ENCODE data around the gene PCSK4. TPM values are rescaled to one million over a fixed set of nuclear protein-coding genes. Genes with fewer than 3 reads are reported as not detected.

Gene PCSK4
- total and polyA plus RNA-seq, 2 donors (not counting 3 experiments of a cell fraction or from before 2014, with no cell fraction given): 1.2 to 1.7 TPM

GRCh38 chr19:1459479-1459878 is 30.7 kb downstream of the PCSK4 start:
- no peaks in the 10 kb centered on the region for H3K9me3 ChIP-seq (replicated peaks; ENCODE audit: control insufficient read depth, insufficient read depth, low read length)
- H2AFZ ChIP-seq (ENCODE audit: low read depth, low read length): no peak overlapping the region
- H3K4me1 ChIP-seq (ENCODE audit: control insufficient read depth, extremely low read depth, insufficient read depth, low read length): no peaks in the 10 kb centered on the region
- ChIA-PET POLR2A (no interaction called here), CTCF (interaction anchor here (1.3 kb wide), 1 partner anchor 13 kb away, joined by 3 read pairs; no protein-coding TSS in a partner anchor)
- no TSS peak for BruUV-seq (replicated peaks)
- intact Hi-C loops (cut with micrococcal nuclease): no loop called here
- no peak overlapping the region for H3K9ac ChIP-seq (replicated peaks; ENCODE audit: extremely low read depth, insufficient read depth, low read length)
- no peaks in the 10 kb centered on the region for H3K79me2 ChIP-seq (ENCODE audit: control insufficient read depth, insufficient read depth, low read length)
- dilution Hi-C loops (cut with MboI; ENCODE audit: extremely low pct_ligation_motif_present, low sequenced_read_pairs): no loop called here
- no peak overlapping the region for H3K4me2 ChIP-seq (ENCODE audit: insufficient read depth, low read length)
- FAIRE-seq (no peak), DNase-seq (ENCODE audit: low read depth, low spot score) (no peak)
- H3K4me3 ChIP-seq (replicated peaks in 1 of 3; ENCODE audit: insufficient read depth in 1 of 3, low read depth in 1 of 3, low read length in 3 of 3): no peak overlapping the region
- no peaks in the 10 kb centered on the region for H4K20me1 ChIP-seq (replicated peaks; ENCODE audit: control insufficient read depth, extremely low read depth, insufficient read depth, low read length)
- H3K36me3 ChIP-seq (ENCODE audit: control insufficient read depth in 2 of 2, extremely low read depth in 1 of 2, insufficient read depth in 2 of 2, low read length in 2 of 2): no peaks in the 10 kb centered on the region
- H3K27me3 ChIP-seq (ENCODE audit: control insufficient read depth in 2 of 2, insufficient read depth in 2 of 2, low read length in 2 of 2): peaks cover 15 to 22% of the 10 kb centered on the region in 2 experiments
- H3K27ac ChIP-seq (ENCODE audit: insufficient read depth, low read depth, low read length): no peak overlapping the region
- no peak for TF ChIP-seq FOS (IDR thresholded peaks at IDR 0.05; ENCODE audit: borderline replicate concordance, insufficient read depth, low read length)
- TF ChIP-seq, protein P1, sequence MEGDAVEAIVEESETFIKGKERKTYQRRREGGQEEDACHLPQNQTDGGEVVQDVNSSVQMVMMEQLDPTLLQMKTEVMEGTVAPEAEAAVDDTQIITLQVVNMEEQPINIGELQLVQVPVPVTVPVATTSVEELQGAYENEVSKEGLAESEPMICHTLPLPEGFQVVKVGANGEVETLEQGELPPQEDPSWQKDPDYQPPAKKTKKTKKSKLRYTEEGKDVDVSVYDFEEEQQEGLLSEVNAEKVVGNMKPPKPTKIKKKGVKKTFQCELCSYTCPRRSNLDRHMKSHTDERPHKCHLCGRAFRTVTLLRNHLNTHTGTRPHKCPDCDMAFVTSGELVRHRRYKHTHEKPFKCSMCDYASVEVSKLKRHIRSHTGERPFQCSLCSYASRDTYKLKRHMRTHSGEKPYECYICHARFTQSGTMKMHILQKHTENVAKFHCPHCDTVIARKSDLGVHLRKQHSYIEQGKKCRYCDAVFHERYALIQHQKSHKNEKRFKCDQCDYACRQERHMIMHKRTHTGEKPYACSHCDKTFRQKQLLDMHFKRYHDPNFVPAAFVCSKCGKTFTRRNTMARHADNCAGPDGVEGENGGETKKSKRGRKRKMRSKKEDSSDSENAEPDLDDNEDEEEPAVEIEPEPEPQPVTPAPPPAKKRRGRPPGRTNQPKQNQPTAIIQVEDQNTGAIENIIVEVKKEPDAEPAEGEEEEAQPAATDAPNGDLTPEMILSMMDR (IDR thresholded peaks at IDR 0.05; ENCODE audit: extremely low read depth in 1 of 2, insufficient read depth in 1 of 2, low read depth in 1 of 2, low read length in 2 of 2): no peak
- TF ChIP-seq MYC (IDR thresholded peaks at IDR 0.05; ENCODE audit: low read depth, low read length): no peak
- TF ChIP-seq GATA2 (IDR thresholded peaks at IDR 0.05; ENCODE audit: insufficient read depth, insufficient read length, low read depth, low read length): no peak
- TF ChIP-seq EZH2 (IDR thresholded peaks at IDR 0.05; ENCODE audit: borderline replicate concordance, low read depth, low read length, severe bottlenecking): no peak
- TF ChIP-seq, protein P2, sequence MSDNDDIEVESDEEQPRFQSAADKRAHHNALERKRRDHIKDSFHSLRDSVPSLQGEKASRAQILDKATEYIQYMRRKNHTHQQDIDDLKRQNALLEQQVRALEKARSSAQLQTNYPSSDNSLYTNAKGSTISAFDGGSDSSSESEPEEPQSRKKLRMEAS (IDR thresholded peaks at IDR 0.05; ENCODE audit: insufficient read depth, insufficient read length): no peak
- TF ChIP-seq POLR2AphosphoS5 (IDR thresholded peaks at IDR 0.05; ENCODE audit: insufficient read depth, low read depth, low read length): no peak
- no peak for TF ChIP-seq POLR2A (IDR thresholded peaks at IDR 0.05; ENCODE audit: low read depth, low read length)
- no peak for TF ChIP-seq JUN (IDR thresholded peaks at IDR 0.05; ENCODE audit: borderline replicate concordance, insufficient read depth, insufficient read length, low read depth)
- H3K9me1 ChIP-seq (replicated peaks; ENCODE audit: control insufficient read depth, extremely low read depth, insufficient read depth, low read length): no peaks in the 10 kb centered on the region

All from endothelial cell of umbilical vein (primary cell).